CD14-positive monocyte (primary cell): ENCODE data around the gene JAKMIP2. TPM values are rescaled to one million over a fixed set of nuclear protein-coding genes. Genes with fewer than 3 reads are reported as not detected.

Experiments used
- DNase-seq, 3 donors: peaks; one replicate each; pipeline ENCODE4 v3.0.0-alpha.2; 2011 to 2022
- H2AFZ ChIP-seq: 2 replicates; pipeline ENCODE4 v1.6.0; 2012; ENCODE audit warnings: mild to moderate bottlenecking, low read depth, low read length, inconsistent platforms; ENCODE audit not compliant: insufficient read depth, poor library complexity, severe bottlenecking
- H3K27ac ChIP-seq, 2 donors: 1 replicate in 1 of 2; 2 replicates in 1 of 2; pipeline ENCODE4 v1.5.1; 2012 to 2013; ENCODE audit warnings: low read length in 2 of 2, control low read depth in 1 of 2, inconsistent platforms in 1 of 2, low read depth in 1 of 2, mild to moderate bottlenecking in 1 of 2
- H3K27me3 ChIP-seq, 2 donors: one replicate each; pipeline versions ENCODE4 v1.6.0 to v1.6.1; 2011 to 2013; ENCODE audit warnings: low read length in 2 of 2; ENCODE audit not compliant: control insufficient read depth in 2 of 2, insufficient read depth in 2 of 2
- H3K36me3 ChIP-seq, 2 donors: replicated peaks in 1 of 2; 1 replicate in 1 of 2; 2 replicates in 1 of 2; pipeline versions ENCODE4 v1.5.1 to v1.6.1; 2012 to 2013; ENCODE audit warnings: low read length in 2 of 2, control low read depth in 1 of 2, inconsistent platforms in 1 of 2, mild to moderate bottlenecking in 1 of 2; ENCODE audit not compliant: insufficient read depth in 2 of 2, control insufficient read depth in 1 of 2
- H3K4me1 ChIP-seq, 2 donors: 1 replicate in 1 of 2; 2 replicates in 1 of 2; pipeline versions ENCODE4 v1.5.1 to v1.6.1; 2012 to 2013; ENCODE audit warnings: low read length in 2 of 2, control low read depth in 1 of 2, inconsistent platforms in 1 of 2, mild to moderate bottlenecking in 1 of 2, moderate library complexity in 1 of 2; ENCODE audit not compliant: insufficient read depth in 2 of 2, control insufficient read depth in 1 of 2
- H3K4me2 ChIP-seq: replicated peaks from 2 replicates; pipeline ENCODE3; 2012; ENCODE audit warnings: low read length, moderate library complexity, mild to moderate bottlenecking; ENCODE audit not compliant: poor library complexity, severe bottlenecking; ENCODE audit errors: extremely low read depth
- H3K4me3 ChIP-seq, 3 experiments: fragments of 200-600 bp in 1 of 3; sonication (generic) in 1 of 3; replicated peaks in 1 of 3; 1 replicate in 2 of 3; 2 replicates in 1 of 3; pipeline ENCODE4 v1.5.1; 2011 to 2013; ENCODE audit warnings: low read length in 3 of 3, mild to moderate bottlenecking in 3 of 3, control low read depth in 2 of 3, low read depth in 2 of 3, inconsistent platforms in 1 of 3, moderate library complexity in 1 of 3
- H3K79me2 ChIP-seq: 2 replicates; pipeline ENCODE4 v1.6.0; 2012; ENCODE audit warnings: mild to moderate bottlenecking, control low read depth, inconsistent platforms, low read length, moderate library complexity; ENCODE audit not compliant: insufficient read depth
- H3K9ac ChIP-seq: 2 replicates; pipeline ENCODE4 v1.6.0; 2017; ENCODE audit warnings: low read length, mild to moderate bottlenecking; ENCODE audit not compliant: insufficient read depth, poor library complexity, severe bottlenecking
- H3K9me3 ChIP-seq, 2 donors: replicated peaks in 1 of 2; 1 replicate in 1 of 2; 2 replicates in 1 of 2; pipeline versions ENCODE4 v1.5.1 to v1.6.1; 2012 to 2013; ENCODE audit warnings: low read length in 2 of 2, control low read depth in 1 of 2; ENCODE audit not compliant: control insufficient read depth in 1 of 2, insufficient read depth in 1 of 2
- H4K20me1 ChIP-seq: 2 replicates; pipeline ENCODE4 v1.6.0; 2012; ENCODE audit warnings: mild to moderate bottlenecking, low read length, control low read depth, moderate library complexity; ENCODE audit not compliant: insufficient read depth
- H3K27ac Mint-ChIP-seq, 7 donors: one replicate each; pipeline ENCODE4 v1.8.0; 2020; ENCODE audit warnings: mild to moderate bottlenecking in 7 of 7, mixed read lengths in 7 of 7, moderate library complexity in 6 of 7, inconsistent platforms in 2 of 7
- H3K27me3 Mint-ChIP-seq, 3 donors: one replicate each; pipeline ENCODE4 v1.8.0; 2021 to 2022; ENCODE audit warnings: low read depth in 3 of 3, mild to moderate bottlenecking in 3 of 3, mixed read lengths in 3 of 3, moderate library complexity in 3 of 3, inconsistent platforms in 1 of 3
- H3K36me3 Mint-ChIP-seq, 2 donors: one replicate each; pipeline ENCODE4 v1.8.0; 2020; ENCODE audit warnings: mixed read lengths in 2 of 2, inconsistent platforms in 1 of 2, mild to moderate bottlenecking in 1 of 2
- H3K4me1 Mint-ChIP-seq: one replicate; pipeline ENCODE4 v1.8.0; 2020; ENCODE audit warnings: mild to moderate bottlenecking, mixed read lengths
- H3K4me3 Mint-ChIP-seq, 2 donors: one replicate each; pipeline ENCODE4 v1.8.0; 2020; ENCODE audit warnings: mild to moderate bottlenecking in 2 of 2, mixed read lengths in 2 of 2, moderate library complexity in 1 of 2
- H3K9me3 Mint-ChIP-seq, 7 donors: one replicate each; pipeline ENCODE4 v1.8.0; 2020 to 2022; ENCODE audit warnings: mixed read lengths in 7 of 7, mild to moderate bottlenecking in 6 of 7, moderate library complexity in 6 of 7, inconsistent platforms in 2 of 7
- CTCF ChIP-seq: fragments of 200-600 bp; IDR thresholded peaks from one replicate; pipeline ENCODE4 v1.8.0; 2022; ENCODE audit warnings: antibody characterized with exemption, mild to moderate bottlenecking
- WGBS: methylation state at CpG from one replicate; pipeline ENCODE4 v1.1.5; 2013; ENCODE audit warnings: missing lambda C conversion rate; ENCODE audit not compliant: insufficient coverage; 5-methylcytosine and 5-hydroxymethylcytosine counted together
- intact Hi-C, 2 donors: fragments of 100-400 bp; cut with micrococcal nuclease; formaldehyde crosslinking; loops; one replicate each; pipeline versions ENCODE4 v1.15.0 to v1.15.1; 2023
- polyA plus RNA-seq, 3 donors: library from polyadenylated mRNA; depleted of rRNA in 1 of 3; unstranded in 2 of 3; stranded (reverse) in 1 of 3; fragments of 300-500 nt in 2 of 3; fragments of >200 nt in 1 of 3; fragmentation: Illumina TruSeq in 2 of 3; gene quantifications; 1 replicate in 2 of 3; 2 replicates in 1 of 3; pipeline ENCODE4 v1.2.3, GENCODE V29; 2012 to 2021

Gene JAKMIP2
- polyA plus RNA-seq, 3 donors: 0.02 TPM; not detected in 2

- Histone ChIP-seq H3K27me3 (no peaks in the 10 kb centered on the region), H3K9me3 (no peaks in the 10 kb centered on the region), H4K20me1 (no peaks in the 10 kb centered on the region), H3K27ac (no peak overlapping the region), H3K79me2 (no peaks in the 10 kb centered on the region), H3K36me3 (no peaks in the 10 kb centered on the region), H3K4me3 (no peak overlapping the region), H3K9ac (no peak overlapping the region), H3K4me1 (no peaks in the 10 kb centered on the region), H3K4me2 (no peak overlapping the region), H2AFZ (no peak overlapping the region)
- Mint-ChIP-seq H3K27ac (no peak overlapping the region), H3K9me3 (peaks cover 0 to 1% (median 0%) of the 10 kb centered on the region in 7 donors), H3K4me3 (no peak overlapping the region), H3K36me3 (no peaks in the 10 kb centered on the region), H3K27me3 (peaks cover 0 to 2% (median 0%) of the 10 kb centered on the region in 3 donors), H3K4me1 (no peaks in the 10 kb centered on the region)
- DNase-seq: no peak
- WGBS: no CpG with 5 or more reads among the region's 1 CpG
- TF ChIP-seq CTCF: no peak
- intact Hi-C loops: no loop called here
Measured at GRCh38 chr5:147643142-147643541, 139.4 kb downstream of the JAKMIP2 start.

- Mint-ChIP-seq H3K36me3 (no peaks in the 10 kb centered on the region), H3K4me3 (no peak overlapping the region), H3K9me3 (peaks cover 0 to 1% (median 0%) of the 10 kb centered on the region in 7 donors), H3K27ac (no peak overlapping the region), H3K4me1 (no peaks in the 10 kb centered on the region), H3K27me3 (peaks cover 0 to 2% (median 0%) of the 10 kb centered on the region in 3 donors)
- no peak for TF ChIP-seq CTCF
- Histone ChIP-seq H3K4me1 (no peaks in the 10 kb centered on the region), H3K9me3 (no peaks in the 10 kb centered on the region), H3K27me3 (no peaks in the 10 kb centered on the region), H3K9ac (no peak overlapping the region), H3K4me3 (no peak overlapping the region), H3K4me2 (no peak overlapping the region), H4K20me1 (no peaks in the 10 kb centered on the region), H3K79me2 (no peaks in the 10 kb centered on the region), H3K36me3 (no peaks in the 10 kb centered on the region), H2AFZ (no peak overlapping the region), H3K27ac (no peak overlapping the region)
- 100% methylated on average over 1 of the region's 3 CpGs for WGBS
- DNase-seq: no peak
- intact Hi-C loops: no loop called here
Measured at GRCh38 chr5:147642666-147643065, 139.9 kb downstream of the JAKMIP2 start.
